HTR-8/SVneo (cell line): ENCODE results near the gene OR13C3.
"Not testable (repeated sequence)": the region's sequence is repeated elsewhere in the genome, so short reads cannot be mapped to it uniquely, and the experiment has no call there.

Source experiments
- DNase-seq: peaks from one replicate; pipeline ENCODE4 v3.0.0; 2011; ENCODE audit warnings: low spot score, mixed read lengths; ENCODE audit not compliant: insufficient read length
- FAIRE-seq: peaks from 2 replicates; lab custom pipeline; 2011; peaks lifted over from hg19 to GRCh38; lab: Jason Lieb, UNC

OR13C3 gene

GRCh38 chr9:104536756-104537155 lies at the start of gene OR13C3:
Gene OR13C3 (minus strand): TSS chr9:104536856. CDS start chr9:104536723, 133 bp downstream.
- no peak for DNase-seq
- no peak for FAIRE-seq

- DNase-seq (no peak), FAIRE-seq (no peak)
Observed at GRCh38 chr9:104580562-104580961, 43.9 kb upstream of the OR13C3 start.

- no peak for FAIRE-seq
Observed at GRCh38 chr9:104577263-104577662, 40.6 kb upstream of the OR13C3 start.

GRCh38 chr9:104575456-104575855 lies 38.8 kb upstream of the OR13C3 start:
- no peak for DNase-seq
- FAIRE-seq: no peak

More at GRCh38 chr9:104577263-104577662, 40.6 kb upstream of the OR13C3 start:
- DNase-seq: no peak

GRCh38 chr9:104572612-104573011 lies 36.0 kb upstream of the OR13C3 start:
- FAIRE-seq: no peak
- DNase-seq: no peak

GRCh38 chr9:104568868-104569267 lies 32.2 kb upstream of the OR13C3 start, which contains the start of gene OR13C8:
Gene OR13C8 (plus strand): TSS chr9:104569168. CDS start chr9:104569168, 0 bp downstream.
- no peak for FAIRE-seq

GRCh38 chr9:104564358-104564757 lies 27.7 kb upstream of the OR13C3 start:
- no peak for FAIRE-seq
- DNase-seq: no peak

More at GRCh38 chr9:104568868-104569267, 32.2 kb upstream of the OR13C3 start, which contains the start of gene OR13C8:
- DNase-seq: no peak

- FAIRE-seq: no peak
- DNase-seq: no peak
Observed at GRCh38 chr9:104556830-104557634, 20.4 kb upstream of the OR13C3 start.

- FAIRE-seq (no peak), DNase-seq (no peak)
Observed at GRCh38 chr9:104555521-104555920, 18.9 kb upstream of the OR13C3 start.

- peak; percentile 2 for DNase-seq
- FAIRE-seq: no peak
Observed at GRCh38 chr9:104553261-104553660, 16.6 kb upstream of the OR13C3 start.

GRCh38 chr9:104544644-104545043 lies 8.0 kb upstream of the OR13C3 start:
- no peak for DNase-seq
- FAIRE-seq: no peak

- FAIRE-seq (no peak), DNase-seq (no peak)
Observed at GRCh38 chr9:104539275-104539674, 2.6 kb upstream of the OR13C3 start.

- no peak for FAIRE-seq
Observed at GRCh38 chr9:104527109-104527508, 9.5 kb downstream of the OR13C3 start, which contains the start of gene OR13C4. Gene OR13C4 (minus strand): TSS chr9:104527209. CDS start chr9:104527209, 0 bp downstream.

GRCh38 chr9:104520241-104520640 lies 16.4 kb downstream of the OR13C3 start:
- not testable (repeated sequence) for DNase-seq, FAIRE-seq

More at GRCh38 chr9:104527109-104527508, 9.5 kb downstream of the OR13C3 start, which contains the start of gene OR13C4:
- no peak for DNase-seq

- FAIRE-seq: no peak
- no peak for DNase-seq
Observed at GRCh38 chr9:104514901-104515300, 21.8 kb downstream of the OR13C3 start.

- DNase-seq (no peak), FAIRE-seq (no peak)
Observed at GRCh38 chr9:104506565-104506964, 30.1 kb downstream of the OR13C3 start.

- FAIRE-seq: no peak
- no peak for DNase-seq
Observed at GRCh38 chr9:104503963-104504362, 32.7 kb downstream of the OR13C3 start, which contains the start of gene OR13F1. Gene OR13F1 (plus strand): TSS chr9:104504263. CDS start chr9:104504263, 0 bp downstream.

- no peak for FAIRE-seq
- no peak for DNase-seq
Observed at GRCh38 chr9:104503440-104503839, 33.2 kb downstream of the OR13C3 start.

- FAIRE-seq: no peak
- peak; percentile 35 for DNase-seq
Observed at GRCh38 chr9:104494808-104495207, 41.8 kb downstream of the OR13C3 start.
